Panc1 (cell line): ENCODE results near the gene ADSL. TPM values are rescaled to one million over a fixed set of nuclear protein-coding genes. Genes with fewer than 3 reads are reported as not detected.

Experiments
- ATAC-seq: fragments of 200-7000 bp; cut with Tn5 transposase; 2 replicates; pipeline ENCODE4 v1.9.1; 2020; ENCODE audit warnings: mild to moderate bottlenecking, moderate library complexity
- BruUV-seq: library from RNA; stranded (reverse); fragments of 400-500 nt; replicated peaks from 2 replicates; lab custom pipeline; 2021; lab: Mats Ljungman, UMichigan
- CTCF ChIA-PET: fragments of 300-600 bp; sonication (Branson Sonifier 250); formaldehyde crosslinking; loops from one replicate; lab custom pipeline; 2022; ENCODE audit warnings: antibody characterized with exemption; lab: Charles Lee
- POLR2A ChIA-PET: fragments of 300-600 bp; sonication (Branson Sonifier 250); formaldehyde crosslinking; loops from one replicate; lab custom pipeline; 2022; ENCODE audit warnings: antibody characterized with exemption; lab: Charles Lee
- DNase-seq: peaks from one replicate; pipeline ENCODE4 v3.0.0-alpha.2; 2010; ENCODE audit warnings: low read depth, low spot score
- H3K27ac ChIP-seq: 2 replicates; pipeline ENCODE4 v1.5.1; 2011; ENCODE audit warnings: mild to moderate bottlenecking, low read length, inconsistent platforms
- H3K27me3 ChIP-seq: fragments of 200-500 bp; sonication (Bioruptor generic); 2 replicates; pipeline ENCODE4 v1.6.0; 2014; ENCODE audit warnings: low read length, inconsistent platforms; ENCODE audit not compliant: control insufficient read depth, insufficient read depth
- H3K36me3 ChIP-seq: fragments of 200-500 bp; sonication (Bioruptor generic); 2 replicates; pipeline ENCODE4 v1.5.1; 2014; ENCODE audit warnings: inconsistent platforms, mild to moderate bottlenecking, low read length, moderate library complexity; ENCODE audit not compliant: control insufficient read depth, insufficient read depth
- H3K4me1 ChIP-seq: 2 replicates; pipeline ENCODE4 v1.5.1; 2011; ENCODE audit warnings: inconsistent platforms, mild to moderate bottlenecking, low read length, moderate library complexity; ENCODE audit not compliant: control insufficient read depth, insufficient read depth
- H3K4me3 ChIP-seq, 2 experiments: 2 replicates each; pipeline ENCODE4 v1.5.1; 2011 to 2012; ENCODE audit warnings: low read depth in 2 of 2, low read length in 2 of 2, mild to moderate bottlenecking in 2 of 2, inconsistent platforms in 1 of 2, moderate library complexity in 1 of 2
- H3K9me3 ChIP-seq: fragments of 200-500 bp; sonication (Bioruptor generic); 2 replicates; pipeline ENCODE4 v1.5.1; 2014; ENCODE audit warnings: low read depth, mild to moderate bottlenecking, inconsistent platforms, low read length, moderate library complexity; ENCODE audit not compliant: control insufficient read depth, insufficient read depth
- CTCF ChIP-seq: fragments of 450-650 bp; IDR thresholded peaks from 2 replicates; pipeline ENCODE4 v1.5.1; 2017; ENCODE audit warnings: mild to moderate bottlenecking
- POLR2AphosphoS5 ChIP-seq: IDR thresholded peaks from 2 replicates; pipeline ENCODE4 v1.6.1; 2012; ENCODE audit warnings: mild to moderate bottlenecking, low read depth, low read length, moderate library complexity
- REST ChIP-seq, 2 experiments: IDR thresholded peaks; 2 replicates each; pipeline ENCODE4 v1.6.1; 2011 to 2012; ENCODE audit warnings: low read depth in 2 of 2, control low read depth in 1 of 2, low read length in 1 of 2, mild to moderate bottlenecking in 1 of 2, moderate library complexity in 1 of 2; ENCODE audit not compliant: insufficient read depth in 1 of 2
- SIN3A ChIP-seq: IDR thresholded peaks from 2 replicates; pipeline ENCODE4 v1.6.1; 2012; ENCODE audit warnings: low read depth, mild to moderate bottlenecking, low read length, moderate library complexity, borderline replicate concordance; ENCODE audit not compliant: insufficient read depth
- TCF7L2 ChIP-seq: IDR thresholded peaks from 2 replicates; pipeline ENCODE4 v1.6.1; 2011; ENCODE audit warnings: mild to moderate bottlenecking, low read depth, low read length, inconsistent platforms
- in situ Hi-C: cut with HindIII; loops from 2 replicates; pipeline ENCODE4 v1.10.0; 2016; ENCODE audit warnings: low sequenced_read_pairs, low pct_unique_long_range_greater_than_20kb
- intact Hi-C: fragments of 100-400 bp; cut with micrococcal nuclease; formaldehyde crosslinking; loops from one replicate; pipeline ENCODE4 v1.10.0; 2022; ENCODE audit not compliant: unreplicated experiment
- total RNA-seq: library from RNA; stranded (reverse); gene quantifications from one replicate; pipeline ENCODE4 v1.2.1, GENCODE V29; 2021; ENCODE audit not compliant: unreplicated experiment

The ADSL gene
- total RNA-seq, 1 experiment from 2014 or later, result 107 TPM

- ATAC-seq (no peak), DNase-seq (no peak)
- BruUV-seq, result no TSS peak
- ChIA-PET CTCF (no interaction called here), POLR2A (no interaction called here)
- H3K27ac ChIP-seq, result no peak overlapping the region
- H3K27me3 ChIP-seq, result no peaks in the 10 kb centered on the region
- H3K4me3 ChIP-seq, result no peak overlapping the region
- in situ Hi-C loops (no loop called here), intact Hi-C loops (no loop called here)
- H3K36me3 ChIP-seq, result no peaks in the 10 kb centered on the region; the same call in 1 of the 2 replicates
- H3K4me1 ChIP-seq, result no peaks in the 10 kb centered on the region
- TF ChIP-seq POLR2AphosphoS5 (no peak), SIN3A (no peak), CTCF (no peak), TCF7L2 (no peak), REST (IDR thresholded peaks at IDR 0.05; ENCODE audit: insufficient read depth in 1 of 2, low read depth in 2 of 2, low read length in 1 of 2) (no peak)
- no peaks in the 10 kb centered on the region for H3K9me3 ChIP-seq
Measured at GRCh38 chr22:40411506-40411861, 65.2 kb downstream of the ADSL start.

- ChIA-PET POLR2A (no interaction called here), CTCF (no interaction called here)
- ATAC-seq (no peak), DNase-seq (no peak)
- intact Hi-C loops, result no loop called here
- no peak overlapping the region for H3K4me3 ChIP-seq
- no peaks in the 10 kb centered on the region for H3K9me3 ChIP-seq
- in situ Hi-C loops, result no loop called here
- no TSS peak for BruUV-seq
- TF ChIP-seq REST (IDR thresholded peaks at IDR 0.05; ENCODE audit: insufficient read depth in 1 of 2, low read depth in 2 of 2, low read length in 1 of 2), result no peak
- TF ChIP-seq CTCF, result no peak
- no peak for TF ChIP-seq POLR2AphosphoS5
- TF ChIP-seq TCF7L2, result no peak
- TF ChIP-seq SIN3A, result no peak
- no peaks in the 10 kb centered on the region for H3K4me1 ChIP-seq
- H3K27ac ChIP-seq, result no peak overlapping the region
- no peaks in the 10 kb centered on the region; the same call in 1 of the 2 replicates for H3K36me3 ChIP-seq
- H3K27me3 ChIP-seq, result no peaks in the 10 kb centered on the region
Measured at GRCh38 chr22:40412441-40412840, 66.1 kb downstream of the ADSL start.
